ENCODE results near the gene MSANTD1.

The MSANTD1 gene

DNA sequence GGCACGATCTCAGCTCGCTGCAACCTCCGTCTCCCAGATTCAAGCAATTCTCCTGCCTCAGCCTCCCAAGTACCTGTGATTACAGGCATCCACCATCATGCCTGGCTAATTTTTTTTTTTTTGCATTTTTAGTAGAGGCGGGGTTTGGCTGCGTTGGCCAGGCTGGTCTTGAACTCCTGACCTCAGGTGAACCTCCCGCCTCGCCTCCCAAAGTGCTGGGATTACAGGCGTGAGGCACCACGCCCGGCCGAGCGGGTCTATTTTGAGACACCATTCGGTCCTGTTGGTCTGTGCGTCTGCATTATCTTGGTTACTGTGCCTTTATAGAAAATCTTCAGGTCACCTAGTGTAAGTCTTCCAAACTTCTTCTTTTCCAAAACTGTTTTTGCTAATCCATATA is 22.2 kb downstream of the MSANTD1 start:
- H3K4me2 ChIP-seq (ENCODE audit: low read length), result no peak overlapping the region
- no peaks in the 10 kb centered on the region for H4K20me1 ChIP-seq (ENCODE audit: insufficient read depth, low read length)
- TF ChIP-seq, protein P1, sequence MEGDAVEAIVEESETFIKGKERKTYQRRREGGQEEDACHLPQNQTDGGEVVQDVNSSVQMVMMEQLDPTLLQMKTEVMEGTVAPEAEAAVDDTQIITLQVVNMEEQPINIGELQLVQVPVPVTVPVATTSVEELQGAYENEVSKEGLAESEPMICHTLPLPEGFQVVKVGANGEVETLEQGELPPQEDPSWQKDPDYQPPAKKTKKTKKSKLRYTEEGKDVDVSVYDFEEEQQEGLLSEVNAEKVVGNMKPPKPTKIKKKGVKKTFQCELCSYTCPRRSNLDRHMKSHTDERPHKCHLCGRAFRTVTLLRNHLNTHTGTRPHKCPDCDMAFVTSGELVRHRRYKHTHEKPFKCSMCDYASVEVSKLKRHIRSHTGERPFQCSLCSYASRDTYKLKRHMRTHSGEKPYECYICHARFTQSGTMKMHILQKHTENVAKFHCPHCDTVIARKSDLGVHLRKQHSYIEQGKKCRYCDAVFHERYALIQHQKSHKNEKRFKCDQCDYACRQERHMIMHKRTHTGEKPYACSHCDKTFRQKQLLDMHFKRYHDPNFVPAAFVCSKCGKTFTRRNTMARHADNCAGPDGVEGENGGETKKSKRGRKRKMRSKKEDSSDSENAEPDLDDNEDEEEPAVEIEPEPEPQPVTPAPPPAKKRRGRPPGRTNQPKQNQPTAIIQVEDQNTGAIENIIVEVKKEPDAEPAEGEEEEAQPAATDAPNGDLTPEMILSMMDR (IDR thresholded peaks at IDR 0.05; ENCODE audit: low read length), result no peak
- TF ChIP-seq EZH2 (IDR thresholded peaks at IDR 0.05; ENCODE audit: borderline replicate concordance, low read length), result no peak
- H3K36me3 ChIP-seq (ENCODE audit: insufficient read depth, low read length), result no peaks in the 10 kb centered on the region
- H3K27me3 ChIP-seq (ENCODE audit: insufficient read depth, low read length), result no peaks in the 10 kb centered on the region
- H3K9ac ChIP-seq (ENCODE audit: low read length), result no peak overlapping the region
- no peaks in the 10 kb centered on the region for H3K9me3 ChIP-seq (ENCODE audit: low read length)
- no peak overlapping the region for H3K27ac ChIP-seq (ENCODE audit: low read depth, low read length, poor library complexity, severe bottlenecking)
- no peak overlapping the region for H2AFZ ChIP-seq (ENCODE audit: low read length)
- no peaks in the 10 kb centered on the region for H3K9me2 ChIP-seq (ENCODE audit: low read depth, low read length)
- H3K4me1 ChIP-seq (ENCODE audit: insufficient read depth, low read length, severe bottlenecking), result no peaks in the 10 kb centered on the region
- no peaks in the 10 kb centered on the region for H3K79me2 ChIP-seq (ENCODE audit: insufficient read depth, low read length)
- H3F3A ChIP-seq (ENCODE audit: insufficient read depth, low read length), result no peaks in the 10 kb centered on the region
- H3K4me3 ChIP-seq (ENCODE audit: low read depth, low read length, poor library complexity, severe bottlenecking), result no peak overlapping the region

DNA sequence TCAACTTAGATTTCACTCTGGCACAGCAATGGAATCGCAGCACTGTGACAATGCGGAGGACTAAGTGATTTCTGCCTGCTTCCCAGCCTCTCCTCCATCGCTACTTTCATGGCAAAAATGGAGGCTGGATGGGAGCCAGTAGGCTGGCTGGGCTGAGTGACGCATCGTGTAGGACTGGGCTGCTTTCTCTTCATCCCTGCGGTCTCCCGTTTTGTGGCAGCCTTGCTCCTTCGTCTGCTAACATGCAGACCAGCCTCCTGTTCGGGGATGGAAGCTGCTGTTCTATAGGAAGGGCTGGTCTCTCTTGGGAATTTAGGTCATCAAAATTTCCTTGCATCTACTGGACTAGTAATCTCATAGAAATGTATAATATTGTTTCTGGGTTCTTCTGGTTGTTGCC is 28.0 kb downstream of the MSANTD1 start:
- no peak for TF ChIP-seq EZH2 (IDR thresholded peaks at IDR 0.05; ENCODE audit: borderline replicate concordance, low read length)
- TF ChIP-seq, protein P1 (IDR thresholded peaks at IDR 0.05; ENCODE audit: low read length), result no peak
- no peak overlapping the region for H2AFZ ChIP-seq (ENCODE audit: low read length)

DNA sequence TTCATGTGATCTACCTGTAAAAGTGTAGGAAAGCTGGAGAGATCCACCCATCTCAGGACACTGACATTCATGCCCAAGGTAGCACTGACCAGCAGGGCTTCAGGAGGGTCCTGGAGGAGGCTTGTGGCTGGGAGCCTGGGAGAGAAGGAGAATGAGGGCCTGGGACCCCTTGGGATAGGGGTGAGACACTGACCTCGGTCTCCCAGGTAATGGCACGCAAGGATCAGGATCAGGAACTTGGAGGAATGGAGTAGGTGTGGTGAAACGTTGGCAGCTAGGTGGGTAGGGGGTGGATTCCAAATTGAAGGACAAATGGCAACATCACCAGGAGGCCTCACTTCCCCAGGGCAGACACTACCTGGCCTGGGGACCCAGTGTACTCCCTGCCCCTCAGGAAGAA is 31.5 kb downstream of the MSANTD1 start:
- no peak overlapping the region for H2AFZ ChIP-seq (ENCODE audit: low read length)
- no peak overlapping the region for H3K27ac ChIP-seq (ENCODE audit: low read depth, low read length, poor library complexity, severe bottlenecking)
- no peaks in the 10 kb centered on the region for H3K79me2 ChIP-seq (ENCODE audit: insufficient read depth, low read length)
- no peaks in the 10 kb centered on the region for H3K9me3 ChIP-seq (ENCODE audit: low read length)
- H3K36me3 ChIP-seq (ENCODE audit: insufficient read depth, low read length), result no peaks in the 10 kb centered on the region
- no peaks in the 10 kb centered on the region for H4K20me1 ChIP-seq (ENCODE audit: insufficient read depth, low read length)
- H3K4me2 ChIP-seq (ENCODE audit: low read length), result no peak overlapping the region
- no peak overlapping the region for H3K9ac ChIP-seq (ENCODE audit: low read length)
- H3F3A ChIP-seq (ENCODE audit: insufficient read depth, low read length), result no peaks in the 10 kb centered on the region
- H3K4me3 ChIP-seq (ENCODE audit: low read depth, low read length, poor library complexity, severe bottlenecking), result no peak overlapping the region
- no peaks in the 10 kb centered on the region for H3K4me1 ChIP-seq (ENCODE audit: insufficient read depth, low read length, severe bottlenecking)
- no peaks in the 10 kb centered on the region for H3K9me2 ChIP-seq (ENCODE audit: low read depth, low read length)
- TF ChIP-seq, protein P1 (IDR thresholded peaks at IDR 0.05; ENCODE audit: low read length), result no peak
- no peak for TF ChIP-seq EZH2 (IDR thresholded peaks at IDR 0.05; ENCODE audit: borderline replicate concordance, low read length)
- H3K27me3 ChIP-seq (ENCODE audit: insufficient read depth, low read length), result no peaks in the 10 kb centered on the region; the same call in 1 of the 2 replicates

More for the DNA sequence above, 28.0 kb downstream of the MSANTD1 start:
- H3K27ac ChIP-seq (ENCODE audit: low read depth, low read length, poor library complexity, severe bottlenecking), result no peak overlapping the region
- H3K4me1 ChIP-seq (ENCODE audit: insufficient read depth, low read length, severe bottlenecking), result no peaks in the 10 kb centered on the region
- no peak overlapping the region for H3K4me3 ChIP-seq (ENCODE audit: low read depth, low read length, poor library complexity, severe bottlenecking)
- no peak overlapping the region for H3K9ac ChIP-seq (ENCODE audit: low read length)
- no peaks in the 10 kb centered on the region for H3K9me3 ChIP-seq (ENCODE audit: low read length)
- H3K36me3 ChIP-seq (ENCODE audit: insufficient read depth, low read length), result no peaks in the 10 kb centered on the region
- no peaks in the 10 kb centered on the region for H3K9me2 ChIP-seq (ENCODE audit: low read depth, low read length)
- no peak overlapping the region for H3K4me2 ChIP-seq (ENCODE audit: low read length)
- no peaks in the 10 kb centered on the region; the same call in 1 of the 2 replicates for H3K27me3 ChIP-seq (ENCODE audit: insufficient read depth, low read length)
- H4K20me1 ChIP-seq (ENCODE audit: insufficient read depth, low read length), result no peaks in the 10 kb centered on the region
- H3F3A ChIP-seq (ENCODE audit: insufficient read depth, low read length), result no peaks in the 10 kb centered on the region
- H3K79me2 ChIP-seq (ENCODE audit: insufficient read depth, low read length), result no peaks in the 10 kb centered on the region
